Choroid plexus epithelial cell (primary cell): ENCODE measurements around the gene PDZD2.

Experiments used
- DNase-seq: peaks from one replicate; pipeline ENCODE4 v3.0.0-alpha.2; 2010; ENCODE audit warnings: low read depth
- H3K4me3 ChIP-seq: 2 replicates; pipeline ENCODE4 v1.5.1; 2011; ENCODE audit warnings: low read depth, mild to moderate bottlenecking, control low read depth, low read length, moderate library complexity
- TF ChIP-seq, protein P1 (sequence below): conservative IDR thresholded peaks from 2 replicates; pipeline ENCODE4 v1.5.1; 2011; ENCODE audit warnings: low read depth, mild to moderate bottlenecking, control low read depth, inconsistent platforms, low read length, moderate library complexity

Gene PDZD2

DNA sequence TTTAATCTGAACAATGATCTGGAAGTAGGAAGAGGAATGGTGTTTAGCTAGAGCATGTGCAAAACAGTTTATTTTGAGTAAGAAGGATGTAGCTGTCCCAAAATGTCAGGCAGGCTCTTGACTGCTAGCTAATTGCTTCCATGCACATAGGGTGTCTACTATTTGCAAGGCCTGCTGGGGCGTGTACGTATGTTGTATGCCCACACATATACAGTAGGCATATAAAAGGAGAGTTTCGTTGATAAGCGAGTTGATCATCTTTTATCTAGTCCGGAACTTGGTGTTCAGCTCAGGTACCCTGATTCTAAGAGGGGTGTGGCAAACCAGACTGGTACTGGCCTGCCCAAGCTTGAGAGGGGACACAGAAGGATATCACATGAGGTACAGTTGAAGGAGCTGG, 358.0 kb downstream of the PDZD2 start:
- TF ChIP-seq, protein P1, sequence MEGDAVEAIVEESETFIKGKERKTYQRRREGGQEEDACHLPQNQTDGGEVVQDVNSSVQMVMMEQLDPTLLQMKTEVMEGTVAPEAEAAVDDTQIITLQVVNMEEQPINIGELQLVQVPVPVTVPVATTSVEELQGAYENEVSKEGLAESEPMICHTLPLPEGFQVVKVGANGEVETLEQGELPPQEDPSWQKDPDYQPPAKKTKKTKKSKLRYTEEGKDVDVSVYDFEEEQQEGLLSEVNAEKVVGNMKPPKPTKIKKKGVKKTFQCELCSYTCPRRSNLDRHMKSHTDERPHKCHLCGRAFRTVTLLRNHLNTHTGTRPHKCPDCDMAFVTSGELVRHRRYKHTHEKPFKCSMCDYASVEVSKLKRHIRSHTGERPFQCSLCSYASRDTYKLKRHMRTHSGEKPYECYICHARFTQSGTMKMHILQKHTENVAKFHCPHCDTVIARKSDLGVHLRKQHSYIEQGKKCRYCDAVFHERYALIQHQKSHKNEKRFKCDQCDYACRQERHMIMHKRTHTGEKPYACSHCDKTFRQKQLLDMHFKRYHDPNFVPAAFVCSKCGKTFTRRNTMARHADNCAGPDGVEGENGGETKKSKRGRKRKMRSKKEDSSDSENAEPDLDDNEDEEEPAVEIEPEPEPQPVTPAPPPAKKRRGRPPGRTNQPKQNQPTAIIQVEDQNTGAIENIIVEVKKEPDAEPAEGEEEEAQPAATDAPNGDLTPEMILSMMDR: no peak
- no peak overlapping the region for H3K4me3 ChIP-seq
- no peak for DNase-seq

DNA sequence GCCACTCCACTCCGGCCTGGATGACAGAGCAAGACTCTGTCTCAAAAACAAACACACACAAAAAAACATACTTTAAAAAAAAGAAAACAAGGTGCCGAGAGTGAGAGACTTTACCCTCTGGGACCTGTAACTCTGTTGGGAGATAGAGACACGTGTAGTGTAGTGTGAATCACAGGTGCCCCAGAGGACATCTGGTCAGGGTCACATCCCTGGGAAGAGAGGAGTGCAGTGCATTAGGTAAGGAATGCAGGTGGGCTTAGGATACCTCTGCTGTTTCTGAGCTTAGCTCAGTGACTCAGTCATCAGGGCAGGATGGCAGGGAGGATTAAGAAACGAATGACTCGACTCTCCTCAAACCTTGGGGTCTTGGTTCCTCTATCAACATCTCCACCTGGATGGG, 360.5 kb downstream of the PDZD2 start:
- H3K4me3 ChIP-seq: no peak overlapping the region
- no peak for DNase-seq
- TF ChIP-seq, protein P1: no peak

DNA sequence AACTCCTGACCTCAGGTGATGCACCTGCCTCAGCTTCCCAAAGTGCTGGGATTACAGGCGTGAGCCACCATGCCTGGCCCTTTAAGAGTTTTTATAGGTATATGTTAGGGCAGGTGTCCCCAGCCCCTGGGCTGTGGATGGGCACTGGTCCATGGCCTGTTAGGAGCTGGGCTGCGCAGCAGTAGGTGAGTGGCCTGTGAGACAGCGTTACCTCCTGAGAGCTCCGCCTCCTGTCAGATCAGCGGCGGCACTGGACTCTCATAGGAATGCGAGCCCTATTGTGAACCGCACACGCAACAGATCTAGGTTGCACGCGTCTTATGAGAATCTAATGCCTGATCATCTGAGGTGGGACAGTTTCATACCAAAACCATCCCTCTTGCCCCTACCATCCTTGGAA, 361.8 kb downstream of the PDZD2 start:
- TF ChIP-seq, protein P1: no peak
- no peak for DNase-seq

DNA sequence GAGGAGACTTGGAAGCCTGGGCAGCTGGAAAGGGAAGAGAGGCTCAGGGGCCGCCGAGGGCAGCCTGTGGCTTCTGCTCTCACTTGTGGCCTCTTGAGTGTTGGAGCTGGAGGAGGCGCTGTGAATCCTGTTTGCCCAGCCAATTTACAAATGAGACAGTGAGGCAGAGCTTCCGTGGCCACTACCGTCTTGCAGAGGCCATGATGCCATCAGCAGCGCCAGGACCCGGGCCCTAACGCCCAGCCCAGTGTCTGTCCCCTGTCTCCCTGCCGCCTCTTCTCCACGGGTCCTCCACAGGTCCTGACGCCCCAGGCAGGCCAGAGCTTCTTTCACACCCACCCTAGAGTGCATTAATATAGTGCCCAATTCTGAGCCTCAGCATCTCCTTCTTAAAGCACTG, 362.4 kb downstream of the PDZD2 start:
- TF ChIP-seq, protein P1: no peak
- no peak overlapping the region for H3K4me3 ChIP-seq
- DNase-seq: no peak

More for the DNA sequence above, 361.8 kb downstream of the PDZD2 start:
- H3K4me3 ChIP-seq: no peak overlapping the region

DNA sequence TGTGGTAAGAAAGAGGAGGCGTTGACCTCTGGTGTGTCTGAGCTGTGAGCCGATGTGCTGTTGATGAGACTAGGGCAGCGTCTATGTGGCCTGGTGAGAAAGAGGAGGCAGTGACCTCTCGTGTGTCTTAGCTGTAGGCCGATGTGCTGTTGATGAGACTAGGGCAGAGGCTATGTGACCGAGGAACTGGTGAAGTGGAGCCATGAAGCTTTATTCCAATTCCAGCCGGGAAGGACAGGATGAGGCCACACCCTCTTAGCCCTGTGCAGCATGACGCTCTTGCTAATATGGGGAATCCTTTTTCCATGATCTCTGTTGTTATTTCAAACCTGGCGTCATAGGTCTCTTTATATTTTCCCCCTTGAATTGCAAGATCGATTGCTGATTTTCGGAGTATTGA, 362.8 kb downstream of the PDZD2 start:
- DNase-seq: no peak
- no peak overlapping the region for H3K4me3 ChIP-seq
- TF ChIP-seq, protein P1: no peak

DNA sequence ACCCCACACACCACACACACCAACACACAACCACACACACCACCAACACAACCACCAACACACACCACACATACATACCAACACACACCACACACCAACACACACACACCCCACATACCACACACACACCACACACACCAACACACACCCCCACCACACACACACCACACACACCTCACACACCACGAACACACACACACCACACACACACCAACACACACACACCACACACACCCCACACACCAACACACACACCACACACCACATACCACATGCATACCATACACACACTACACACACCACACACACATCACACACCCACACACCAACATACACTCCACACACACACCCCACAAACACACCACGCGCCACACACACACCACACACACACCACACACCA, 363.8 kb downstream of the PDZD2 start:
- no peak for DNase-seq

DNA sequence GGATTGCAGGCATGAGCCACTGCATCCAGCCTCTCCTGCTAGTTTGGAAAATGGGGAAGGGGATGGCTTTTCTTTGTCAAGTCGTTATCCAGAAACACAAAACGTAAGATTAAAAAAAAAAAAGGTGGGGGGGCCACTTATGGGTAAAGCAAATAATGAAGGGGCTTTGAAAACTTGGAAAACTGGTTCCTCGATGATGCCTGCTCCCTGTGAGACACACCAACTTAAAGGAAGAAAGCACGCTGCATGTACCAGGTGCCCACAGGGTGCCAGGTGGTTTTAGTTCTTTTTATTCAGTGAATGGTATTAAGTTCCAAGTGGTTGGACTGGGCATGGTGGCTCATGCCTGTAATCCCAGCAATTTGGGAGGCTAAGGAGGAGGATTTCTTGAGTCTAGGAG, 365.1 kb downstream of the PDZD2 start:
- no peak for DNase-seq
- TF ChIP-seq, protein P1: no peak
- H3K4me3 ChIP-seq: no peak overlapping the region

More for the DNA sequence above, 363.8 kb downstream of the PDZD2 start:
- TF ChIP-seq, protein P1: no peak
- no peak overlapping the region for H3K4me3 ChIP-seq
